Smooth muscle cell of the umbilical artery (primary cell): ENCODE data around the gene KCNA1. TPM values are rescaled to one million over a fixed set of nuclear protein-coding genes. Genes with fewer than 3 reads are reported as not detected.

Experiments used
- total RNA-seq: library from RNA; depleted of rRNA; stranded (reverse); fragments of >200 nt; gene quantifications from 2 replicates; pipeline ENCODE4 v1.2.3, GENCODE V29; 2014

The KCNA1 gene
- not detected in 2 replicates for total RNA-seq

GRCh38 chr12:4909734-4910501, at the start of gene KCNA1:
Gene KCNA1, plus strand, starts transcription at chr12:4909905. Its CDS starts 1,474 bp downstream, at chr12:4911379.

Other genes starting within 250 kb of the KCNA1 start
- gene GALNT8, start 189.5 kb upstream of the KCNA1 start, total RNA-seq: 2.2 TPM in 1 of 2 replicates, not detected in the other
- not detected in 2 replicates for gene KCNA5, start 134.0 kb downstream of the KCNA1 start, total RNA-seq